T-helper 17 cell (primary cell): Measurements from ENCODE around the gene FMN1. TPM values are rescaled to one million over a fixed set of nuclear protein-coding genes. Genes with fewer than 3 reads are reported as not detected.

Experiments
- ATAC-seq: fragments of 150-1000 bp; cut with Tn5 transposase; 2 replicates; pipeline ENCODE4 v1.10.0; 2021; ENCODE audit warnings: mild to moderate bottlenecking, moderate library complexity
- DNase-seq, 3 donors: peaks; one replicate each; pipeline versions ENCODE4 v3.0.0 to v3.0.0-alpha.2; 2020 to 2021
- H3K9me3 ChIP-seq: one replicate; pipeline ENCODE4 v1.7.0; 2013; ENCODE audit warnings: low read length, mild to moderate bottlenecking; ENCODE audit not compliant: control insufficient read depth, poor library complexity, severe bottlenecking
- H3K27ac Mint-ChIP-seq: one replicate; pipeline ENCODE4 v1.8.0; 2022; ENCODE audit warnings: mild to moderate bottlenecking, moderate library complexity, mixed read lengths
- H3K27me3 Mint-ChIP-seq: one replicate; pipeline ENCODE4 v1.8.0; 2022; ENCODE audit warnings: mixed read lengths
- H3K36me3 Mint-ChIP-seq: one replicate; pipeline ENCODE4 v1.8.0; 2022; ENCODE audit warnings: low read depth, mixed read lengths
- H3K4me1 Mint-ChIP-seq: one replicate; pipeline ENCODE4 v1.8.0; 2022; ENCODE audit warnings: mild to moderate bottlenecking, mixed read lengths
- H3K4me3 Mint-ChIP-seq: one replicate; pipeline ENCODE4 v1.8.0; 2022; ENCODE audit warnings: mild to moderate bottlenecking, moderate library complexity, mixed read lengths
- total RNA-seq, 4 donors: library from RNA in 2 of 4; stranded (reverse) in 2 of 4; gene quantifications; one replicate each; pipeline ENCODE4 v1.2.3 and lab custom pipeline; 2022 to 2026

FMN1 gene
- total RNA-seq, 2 donors from 2014 or later = 18.7 to 35.2 TPM

GRCh38 chr15:32866454-32867312 is 327.8 kb downstream of the FMN1 start:
- H3K4me1 Mint-ChIP-seq = peaks cover 22% of the 10 kb centered on the region
- DNase-seq = no peak
- no peak overlapping the region for H3K4me3 Mint-ChIP-seq
- no peaks in the 10 kb centered on the region for H3K9me3 ChIP-seq
- H3K27ac Mint-ChIP-seq = no peak overlapping the region
- peaks cover 9% of the 10 kb centered on the region for H3K36me3 Mint-ChIP-seq
- no peaks in the 10 kb centered on the region for H3K27me3 Mint-ChIP-seq
- no peak for ATAC-seq

- Mint-ChIP-seq H3K4me1 (peaks cover 21% of the 10 kb centered on the region), H3K27ac (no peak overlapping the region), H3K4me3 (no peak overlapping the region), H3K36me3 (peaks cover 9% of the 10 kb centered on the region), H3K27me3 (no peaks in the 10 kb centered on the region)
- H3K9me3 ChIP-seq = no peaks in the 10 kb centered on the region
- no peak for ATAC-seq
- no peak for DNase-seq
Measured at GRCh38 chr15:32864841-32865240, 329.7 kb downstream of the FMN1 start.

GRCh38 chr15:32864051-32864450 is 330.5 kb downstream of the FMN1 start:
- H3K4me3 Mint-ChIP-seq = no peak overlapping the region
- no peak for DNase-seq
- no peaks in the 10 kb centered on the region for H3K9me3 ChIP-seq
- H3K36me3 Mint-ChIP-seq = peaks cover 8% of the 10 kb centered on the region
- no peak overlapping the region for H3K27ac Mint-ChIP-seq
- no peak for ATAC-seq
- no peaks in the 10 kb centered on the region for H3K27me3 Mint-ChIP-seq
- H3K4me1 Mint-ChIP-seq = peaks cover 19% of the 10 kb centered on the region

GRCh38 chr15:32861761-32862160 is 332.8 kb downstream of the FMN1 start:
- no peak overlapping the region for H3K27ac Mint-ChIP-seq
- peak overlapping the region; percentile 54 for H3K4me3 Mint-ChIP-seq
- H3K27me3 Mint-ChIP-seq = peaks cover 4% of the 10 kb centered on the region

GRCh38 chr15:32861174-32861573 is 333.3 kb downstream of the FMN1 start:
- DNase-seq = no peak
- H3K27ac Mint-ChIP-seq = no peak overlapping the region
- peaks cover 4% of the 10 kb centered on the region for H3K36me3 Mint-ChIP-seq
- H3K27me3 Mint-ChIP-seq = peaks cover 4% of the 10 kb centered on the region
- H3K9me3 ChIP-seq = no peaks in the 10 kb centered on the region
- no peak overlapping the region for H3K4me3 Mint-ChIP-seq
- ATAC-seq = no peak
- H3K4me1 Mint-ChIP-seq = peaks cover 16% of the 10 kb centered on the region

More at GRCh38 chr15:32861761-32862160, 332.8 kb downstream of the FMN1 start:
- DNase-seq (no peak), ATAC-seq (peak; percentile 41)
- H3K9me3 ChIP-seq = no peaks in the 10 kb centered on the region
- H3K36me3 Mint-ChIP-seq = peaks cover 4% of the 10 kb centered on the region
- peaks cover 16% of the 10 kb centered on the region for H3K4me1 Mint-ChIP-seq

GRCh38 chr15:32859996-32860395 is 334.5 kb downstream of the FMN1 start:
- Mint-ChIP-seq H3K4me3 (no peak overlapping the region), H3K27me3 (peaks cover 4% of the 10 kb centered on the region), H3K4me1 (peaks cover 16% of the 10 kb centered on the region), H3K27ac (no peak overlapping the region), H3K36me3 (peaks cover 4% of the 10 kb centered on the region)
- no peak for DNase-seq
- no peaks in the 10 kb centered on the region for H3K9me3 ChIP-seq
- ATAC-seq = no peak

GRCh38 chr15:32859251-32859650 is 335.3 kb downstream of the FMN1 start:
- DNase-seq = no peak
- H3K4me1 Mint-ChIP-seq = peaks cover 12% of the 10 kb centered on the region
- H3K27ac Mint-ChIP-seq = no peak overlapping the region
- H3K36me3 Mint-ChIP-seq = peaks cover 2% of the 10 kb centered on the region
- no peaks in the 10 kb centered on the region for H3K9me3 ChIP-seq
- ATAC-seq = no peak
- H3K4me3 Mint-ChIP-seq = no peak overlapping the region
- peaks cover 4% of the 10 kb centered on the region for H3K27me3 Mint-ChIP-seq

GRCh38 chr15:32857732-32858131 is 336.8 kb downstream of the FMN1 start:
- DNase-seq = no peak
- no peaks in the 10 kb centered on the region for H3K36me3 Mint-ChIP-seq
- H3K9me3 ChIP-seq = no peaks in the 10 kb centered on the region
- peaks cover 8% of the 10 kb centered on the region for H3K4me1 Mint-ChIP-seq
- H3K27ac Mint-ChIP-seq = no peak overlapping the region
- H3K4me3 Mint-ChIP-seq = no peak overlapping the region
- no peak for ATAC-seq
- H3K27me3 Mint-ChIP-seq = peaks cover 4% of the 10 kb centered on the region

GRCh38 chr15:32856753-32857152 is 337.8 kb downstream of the FMN1 start:
- DNase-seq = no peak
- Mint-ChIP-seq H3K4me3 (no peak overlapping the region), H3K27ac (no peak overlapping the region), H3K4me1 (peaks cover 5% of the 10 kb centered on the region), H3K36me3 (no peaks in the 10 kb centered on the region), H3K27me3 (peaks cover 4% of the 10 kb centered on the region)
- no peaks in the 10 kb centered on the region for H3K9me3 ChIP-seq
- no peak for ATAC-seq

GRCh38 chr15:32855942-32856341 is 338.6 kb downstream of the FMN1 start:
- Mint-ChIP-seq H3K27me3 (peaks cover 4% of the 10 kb centered on the region), H3K4me1 (peaks cover 5% of the 10 kb centered on the region), H3K4me3 (no peak overlapping the region), H3K27ac (no peak overlapping the region), H3K36me3 (no peaks in the 10 kb centered on the region)
- no peak for DNase-seq
- ATAC-seq = no peak
- H3K9me3 ChIP-seq = no peaks in the 10 kb centered on the region

- no peaks in the 10 kb centered on the region for H3K9me3 ChIP-seq
- Mint-ChIP-seq H3K4me1 (peaks cover 2% of the 10 kb centered on the region), H3K4me3 (no peak overlapping the region), H3K27me3 (peaks cover 4% of the 10 kb centered on the region), H3K27ac (no peak overlapping the region), H3K36me3 (no peaks in the 10 kb centered on the region)
- DNase-seq (no peak), ATAC-seq (no peak)
Measured at GRCh38 chr15:32853592-32853991, 340.9 kb downstream of the FMN1 start.

GRCh38 chr15:32852771-32853170 is 341.7 kb downstream of the FMN1 start:
- H3K27ac Mint-ChIP-seq = no peak overlapping the region
- ATAC-seq (no peak), DNase-seq (no peak)
- no peaks in the 10 kb centered on the region for H3K9me3 ChIP-seq
- peaks cover under 1% of the 10 kb centered on the region for H3K4me1 Mint-ChIP-seq
- peaks cover 3% of the 10 kb centered on the region for H3K36me3 Mint-ChIP-seq
- peaks cover 2% of the 10 kb centered on the region for H3K27me3 Mint-ChIP-seq
- no peak overlapping the region for H3K4me3 Mint-ChIP-seq

- Mint-ChIP-seq H3K27me3 (no peaks in the 10 kb centered on the region), H3K4me3 (no peak overlapping the region), H3K36me3 (peaks cover 3% of the 10 kb centered on the region), H3K4me1 (no peaks in the 10 kb centered on the region), H3K27ac (no peak overlapping the region)
- ATAC-seq (no peak), DNase-seq (no peak)
- H3K9me3 ChIP-seq = no peaks in the 10 kb centered on the region
Measured at GRCh38 chr15:32852017-32852416, 342.5 kb downstream of the FMN1 start.

GRCh38 chr15:32851572-32851971 is 342.9 kb downstream of the FMN1 start:
- DNase-seq (no peak), ATAC-seq (no peak)
- Mint-ChIP-seq H3K4me3 (no peak overlapping the region), H3K4me1 (no peaks in the 10 kb centered on the region), H3K27me3 (no peaks in the 10 kb centered on the region), H3K27ac (no peak overlapping the region), H3K36me3 (peaks cover 3% of the 10 kb centered on the region)
- no peaks in the 10 kb centered on the region for H3K9me3 ChIP-seq
